T-helper 2 cell (primary cell): ENCODE data around the gene CDKN1A.
"Not testable (repeated sequence)": the region's sequence is repeated elsewhere in the genome, so short reads cannot be mapped to it uniquely, and the experiment has no call there.

Experiments
- DNase-seq, 5 experiments: peaks; one replicate each; pipeline versions ENCODE4 v3.0.0 to v3.0.0-alpha.2; 2012 to 2022
- total RNA-seq, 2 donors: gene quantifications; one replicate each; lab custom pipeline; 2026; lab: John Stamatoyannopoulos, UW

Gene CDKN1A
- 96.6 to 481 reads per million in 2 donors for total RNA-seq

DNA sequence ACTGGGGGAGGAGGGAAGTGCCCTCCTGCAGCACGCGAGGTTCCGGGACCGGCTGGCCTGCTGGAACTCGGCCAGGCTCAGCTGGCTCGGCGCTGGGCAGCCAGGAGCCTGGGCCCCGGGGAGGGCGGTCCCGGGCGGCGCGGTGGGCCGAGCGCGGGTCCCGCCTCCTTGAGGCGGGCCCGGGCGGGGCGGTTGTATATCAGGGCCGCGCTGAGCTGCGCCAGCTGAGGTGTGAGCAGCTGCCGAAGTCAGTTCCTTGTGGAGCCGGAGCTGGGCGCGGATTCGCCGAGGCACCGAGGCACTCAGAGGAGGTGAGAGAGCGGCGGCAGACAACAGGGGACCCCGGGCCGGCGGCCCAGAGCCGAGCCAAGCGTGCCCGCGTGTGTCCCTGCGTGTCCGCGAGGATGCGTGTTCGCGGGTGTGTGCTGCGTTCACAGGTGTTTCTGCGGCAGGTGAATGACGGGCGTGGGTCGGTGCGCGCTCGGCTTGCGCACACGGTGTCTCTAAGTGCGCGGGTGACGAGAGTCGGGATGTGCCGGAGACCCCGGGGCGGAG is at the start of gene CDKN1A:
TSS of gene CDKN1A (plus strand) at position 227 of the 555 bp plus-strand sequence. CDS start 5,388 bp downstream, outside the sequence.
- DNase-seq, result peak; percentile 60 to 81 (median 67)

DNA sequence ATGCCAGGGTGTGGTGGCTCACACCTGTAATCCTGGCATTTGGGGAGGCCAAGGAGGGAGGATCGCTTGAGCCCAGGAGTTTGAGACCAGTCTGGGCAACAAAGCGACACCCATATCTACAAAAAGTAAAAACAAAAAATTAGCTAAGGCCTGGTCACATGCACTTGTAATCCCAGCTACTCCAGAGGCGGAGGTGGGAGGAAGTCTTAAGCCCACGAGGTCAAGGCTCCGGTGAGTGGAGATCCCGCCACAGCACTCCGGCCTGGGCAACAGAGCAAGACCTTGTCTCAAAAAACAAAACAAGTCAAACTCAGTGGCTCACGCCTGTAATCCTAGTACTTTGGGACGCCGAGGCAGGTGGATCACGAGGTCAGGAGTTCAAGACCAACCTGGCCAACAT is 48.7 kb upstream of the CDKN1A start:
- DNase-seq, result no peak

DNA sequence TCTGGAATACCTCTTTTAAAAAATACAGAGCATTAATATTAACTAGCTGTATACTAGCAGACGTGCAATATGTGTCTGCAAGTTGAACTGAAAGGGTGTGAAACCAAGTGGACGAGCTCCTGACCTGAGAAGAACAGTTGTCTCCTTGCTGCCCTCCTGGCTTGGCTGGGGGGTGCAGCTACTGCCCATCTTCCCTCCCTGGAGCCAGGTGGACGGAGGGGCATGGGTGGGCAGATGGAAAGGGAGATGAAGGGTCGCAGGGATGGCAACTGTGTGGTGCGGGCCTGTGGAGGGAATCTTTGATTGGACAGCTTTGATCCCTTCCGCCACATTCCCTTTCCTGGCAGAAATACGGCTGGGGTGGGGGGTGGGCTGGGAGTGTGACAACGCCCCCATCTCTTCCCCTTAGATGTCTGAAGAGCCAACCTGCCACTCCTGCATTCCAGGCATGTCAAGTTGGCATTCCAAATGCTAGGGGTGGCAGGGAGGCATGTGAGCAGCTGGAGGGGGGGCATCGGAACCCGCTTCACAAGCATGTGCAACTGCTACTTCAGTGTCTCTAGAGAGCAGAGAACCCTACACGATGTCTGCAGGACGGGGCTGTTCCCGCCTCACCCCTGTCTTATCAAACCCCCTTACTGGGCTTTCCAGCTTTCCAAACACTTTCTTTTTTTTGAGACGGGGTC is 47.0 kb upstream of the CDKN1A start:
- DNase-seq, result no peak

DNA sequence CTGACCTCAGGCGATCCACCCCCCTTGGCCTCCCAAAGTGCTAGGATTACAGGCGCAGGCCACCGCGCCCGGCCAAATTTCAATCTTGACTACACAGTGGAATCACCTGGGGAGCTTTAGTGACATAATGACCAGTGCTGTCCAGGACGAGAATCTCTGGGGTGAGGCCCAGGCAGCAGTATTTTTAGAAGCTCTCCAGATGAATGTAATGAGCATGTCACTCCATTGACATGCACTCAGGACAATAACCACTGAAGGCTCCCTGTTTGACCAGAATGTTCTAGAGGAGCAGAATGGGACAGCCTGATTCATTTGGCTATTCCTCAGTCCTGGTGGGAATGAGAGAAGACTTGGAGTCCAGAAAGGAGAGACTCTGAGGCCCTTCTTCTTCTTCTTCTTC is 45.1 kb upstream of the CDKN1A start:
- no peak for DNase-seq

DNA sequence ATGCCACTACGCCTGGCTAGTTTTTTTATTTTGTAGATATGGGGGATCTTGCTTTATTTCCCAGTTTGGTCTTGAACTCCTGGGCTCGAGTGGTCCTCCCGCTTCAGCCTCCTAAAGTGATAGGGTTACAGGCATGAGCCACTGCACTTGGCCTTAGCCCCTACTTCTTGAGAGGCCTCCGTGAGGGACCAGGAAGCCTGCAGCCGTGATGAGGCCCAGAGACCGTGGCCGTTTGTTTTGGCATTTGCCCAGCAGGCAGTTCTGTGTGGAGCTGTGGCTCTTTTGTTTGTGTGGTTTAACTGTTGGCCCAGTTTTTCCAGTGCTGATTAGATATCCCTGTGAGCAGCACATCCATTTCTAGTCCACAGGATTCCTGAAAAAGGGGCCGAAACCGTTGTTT is 44.6 kb upstream of the CDKN1A start:
- DNase-seq, result no peak

DNA sequence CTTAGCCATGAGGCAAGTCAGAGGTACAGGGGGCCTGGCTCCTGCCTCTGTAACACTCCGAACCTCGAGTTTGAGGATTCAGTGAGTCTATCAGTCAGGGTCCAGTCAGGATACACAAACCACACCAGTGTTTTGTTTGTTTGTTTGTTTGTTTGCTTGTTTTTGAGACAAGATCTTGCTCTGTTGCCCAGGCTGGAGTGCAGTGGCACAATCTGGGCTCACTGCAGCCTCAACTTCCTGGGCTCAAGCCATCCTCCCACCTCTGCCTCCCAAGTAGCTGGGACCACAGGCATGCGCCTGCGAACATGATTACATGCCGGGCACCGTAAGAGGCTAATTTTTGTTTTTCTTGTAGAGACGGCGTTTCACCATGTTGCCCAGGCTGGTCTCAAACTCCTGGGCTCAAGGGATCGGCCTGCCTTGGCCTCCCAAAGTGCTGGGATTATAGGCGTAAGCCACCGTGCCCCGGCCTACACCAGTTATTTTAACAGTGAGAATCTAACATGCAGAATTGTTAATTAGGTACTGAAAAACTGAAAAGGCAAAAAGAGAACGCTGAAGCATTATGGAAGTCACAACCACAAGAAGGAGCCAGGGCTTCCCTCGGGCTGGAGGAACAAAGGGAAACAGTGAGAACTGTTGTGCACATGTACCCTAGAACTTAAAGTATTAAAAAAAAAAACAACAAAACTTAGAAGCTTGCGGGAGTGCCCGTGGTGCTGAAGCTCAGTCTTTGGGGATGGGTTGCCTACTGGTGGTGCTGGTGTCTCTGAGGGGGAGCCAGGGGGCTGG is 44.0 kb upstream of the CDKN1A start:
- DNase-seq, result no peak

DNA sequence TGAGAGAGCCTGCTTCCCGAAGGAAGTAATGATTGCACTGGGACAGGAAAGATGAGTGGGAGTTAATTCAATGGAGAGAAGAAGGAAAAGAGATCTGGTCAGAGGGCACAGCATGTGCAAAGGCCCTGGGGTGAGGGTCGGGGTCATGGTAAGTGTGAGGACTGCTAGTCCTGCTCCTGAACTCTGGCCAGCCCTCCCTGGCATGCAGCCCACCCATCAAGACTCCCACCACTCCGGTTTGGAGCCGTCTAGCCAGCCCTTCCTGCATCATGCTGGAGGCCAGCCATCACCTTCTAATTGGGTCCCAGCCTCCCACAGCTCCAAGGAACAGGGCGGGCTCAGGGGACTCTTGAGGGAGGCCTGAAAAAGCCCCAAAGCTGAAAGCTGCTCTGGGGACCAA is 42.2 kb upstream of the CDKN1A start:
- DNase-seq, result no peak

DNA sequence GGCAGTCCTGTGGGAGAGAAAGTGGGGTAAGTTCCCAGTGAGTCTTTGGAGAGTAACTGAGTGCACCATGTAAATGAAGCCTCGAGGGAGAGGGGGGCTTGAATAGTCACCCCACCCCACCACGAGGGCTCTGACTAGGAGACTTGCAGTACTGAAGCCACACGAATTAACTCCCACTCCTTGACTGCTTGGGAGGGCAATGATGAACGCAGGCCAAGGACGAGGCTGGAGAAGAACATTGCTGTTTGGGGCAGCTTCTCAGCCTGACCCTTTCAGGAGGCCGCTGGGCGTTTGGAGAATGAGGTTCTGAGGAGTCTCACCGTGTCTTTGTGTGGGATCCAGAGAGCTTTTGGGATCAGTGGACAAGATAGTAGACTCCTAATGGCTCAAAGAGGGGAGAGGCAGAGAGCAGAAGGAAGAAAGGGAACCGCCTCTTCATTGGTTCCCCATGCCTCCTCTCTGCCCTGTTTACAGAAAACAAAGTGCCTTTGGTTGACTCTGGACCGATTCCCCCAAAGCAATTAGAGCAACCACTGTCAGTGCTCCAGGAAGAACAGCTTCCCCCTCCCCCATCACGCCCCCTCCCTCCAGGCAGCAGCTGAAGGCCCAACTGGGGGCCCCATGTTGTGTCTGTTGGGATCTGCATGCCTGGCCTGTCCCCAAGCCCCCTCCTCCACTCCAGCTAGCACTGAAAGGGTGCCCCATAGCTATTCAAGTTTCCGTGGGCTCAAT is 41.7 kb upstream of the CDKN1A start:
- DNase-seq, result no peak

DNA sequence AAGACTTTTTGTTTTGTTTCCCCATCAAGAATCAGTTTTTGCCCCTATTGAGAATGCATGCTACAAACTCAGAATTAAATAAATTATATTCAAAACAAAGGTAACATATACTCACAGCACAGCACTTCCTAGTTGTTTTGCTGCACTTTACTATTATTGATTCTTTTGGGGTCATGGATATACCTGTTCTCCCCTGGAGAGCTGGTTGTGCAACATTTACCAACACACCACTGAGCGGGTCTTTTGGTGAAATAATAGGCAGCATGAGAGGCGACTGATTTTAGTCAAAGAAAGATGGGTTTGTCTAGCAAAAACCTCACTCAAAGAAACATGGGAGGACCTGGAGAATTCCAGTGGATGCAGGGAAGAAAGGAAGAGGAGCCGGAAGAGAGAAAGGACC is 39.9 kb upstream of the CDKN1A start:
- no peak for DNase-seq

DNA sequence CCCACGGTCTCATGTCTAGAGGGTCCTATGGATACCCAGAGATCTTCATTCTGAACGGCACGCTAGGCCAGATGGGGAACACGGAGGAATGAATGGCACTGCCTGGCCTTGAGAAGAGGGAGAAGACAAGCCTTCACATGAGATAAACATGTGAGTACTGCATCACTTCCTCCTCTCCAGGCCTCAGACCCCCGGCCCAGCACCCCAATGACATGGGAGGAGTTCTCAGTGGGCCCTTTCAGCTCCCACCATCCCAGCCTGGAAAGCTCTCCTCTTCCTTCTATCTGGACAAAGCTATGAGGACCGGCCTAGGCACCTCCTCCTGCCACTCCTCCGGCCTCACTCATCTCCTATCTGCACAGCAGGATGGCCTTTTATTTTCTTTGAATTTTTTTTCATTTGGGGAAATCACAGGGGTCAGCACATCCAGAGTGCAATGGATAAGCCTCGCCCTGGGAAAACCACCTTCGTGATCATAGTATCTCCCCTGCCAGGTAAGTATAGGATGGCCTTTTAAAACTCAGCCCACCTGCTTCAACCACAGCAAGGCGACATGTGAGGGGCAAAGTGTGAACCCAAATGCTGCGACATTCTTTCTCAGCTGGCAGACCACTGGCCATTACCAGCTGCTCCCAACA is 39.2 kb upstream of the CDKN1A start:
- peak in 1 of 5 experiments; percentile 10 for DNase-seq

DNA sequence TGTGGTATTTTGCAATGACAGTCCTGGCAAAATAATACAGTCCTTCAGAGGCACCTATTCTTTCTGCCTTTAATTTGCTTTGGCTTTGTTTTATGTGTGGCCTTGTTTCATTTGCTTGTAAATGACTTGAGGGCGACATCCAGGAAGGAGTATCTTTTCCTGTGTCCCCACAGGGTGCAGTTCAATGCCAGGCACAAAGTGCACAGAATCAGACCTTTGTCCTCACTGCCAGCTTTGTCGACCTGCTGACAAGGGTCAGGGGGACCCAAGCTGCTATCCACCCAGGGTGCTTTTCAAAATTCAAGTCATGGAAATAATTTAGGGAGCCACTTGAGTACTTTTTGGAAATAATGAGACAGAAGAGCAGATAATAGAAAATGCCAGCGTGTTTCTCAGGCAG is 37.0 kb upstream of the CDKN1A start:
- no peak for DNase-seq

DNA sequence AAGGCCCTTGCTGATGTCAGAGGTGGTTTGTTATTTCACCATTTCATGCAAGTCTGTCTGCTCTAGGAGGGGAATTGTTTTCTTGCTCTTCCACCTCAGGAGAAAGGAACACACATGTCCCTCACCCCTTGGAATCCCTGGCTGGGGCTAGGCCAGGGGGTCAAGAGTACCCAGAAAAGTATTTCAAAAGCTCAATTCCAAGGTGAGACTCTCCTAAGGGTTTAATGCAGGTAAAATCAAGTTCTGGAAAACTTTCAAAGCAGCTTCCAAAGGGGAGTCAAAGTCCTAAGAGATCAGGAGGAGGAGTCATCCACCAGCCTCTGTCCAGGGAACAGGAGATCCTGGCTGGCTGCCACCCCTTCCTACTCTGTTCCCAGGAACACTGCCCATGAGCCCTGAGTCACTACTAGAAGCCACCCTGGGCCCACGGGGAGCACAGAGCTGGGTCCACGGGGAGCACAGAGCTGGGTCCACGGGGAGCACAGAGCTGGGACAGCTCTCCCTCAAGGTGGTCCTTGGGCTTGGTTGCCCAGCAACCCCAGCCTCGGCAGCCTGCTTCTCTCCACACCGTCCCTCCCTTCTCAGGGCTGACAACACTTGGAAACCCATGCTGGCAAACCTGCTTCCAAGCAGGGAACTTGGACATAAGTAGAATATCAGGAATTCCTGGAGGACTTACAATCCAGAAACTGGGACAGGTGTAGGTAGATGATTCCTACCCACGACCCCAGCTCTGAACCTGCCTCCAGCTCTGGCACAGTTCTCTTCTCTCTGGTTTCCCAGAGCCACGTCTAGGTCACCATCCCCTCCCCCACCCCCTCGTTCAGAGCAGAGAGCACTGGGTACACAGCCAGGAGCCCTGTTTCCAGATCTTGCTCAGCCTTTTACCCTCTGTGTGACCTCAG is 35.3 kb upstream of the CDKN1A start:
- no peak for DNase-seq

DNA sequence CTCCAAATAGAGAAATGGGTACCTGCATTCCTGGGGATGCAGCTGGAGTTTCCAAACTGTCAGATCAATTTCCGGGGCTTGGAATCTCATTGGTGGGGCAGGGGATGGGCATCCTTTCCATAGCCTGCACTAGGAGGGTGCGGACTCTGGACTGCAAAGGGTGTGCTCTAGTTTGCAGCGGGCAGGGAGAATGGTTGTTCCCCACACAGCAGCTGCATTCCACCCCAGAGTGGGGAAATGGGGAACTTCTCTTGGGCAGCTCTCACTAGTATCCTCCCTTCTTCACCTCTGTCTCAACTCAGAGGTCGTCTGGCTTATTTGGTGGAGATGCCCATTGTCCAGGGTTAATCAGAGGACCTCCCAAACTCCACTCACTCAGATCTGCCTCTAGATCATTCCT is 34.5 kb upstream of the CDKN1A start:
- no peak for DNase-seq

DNA sequence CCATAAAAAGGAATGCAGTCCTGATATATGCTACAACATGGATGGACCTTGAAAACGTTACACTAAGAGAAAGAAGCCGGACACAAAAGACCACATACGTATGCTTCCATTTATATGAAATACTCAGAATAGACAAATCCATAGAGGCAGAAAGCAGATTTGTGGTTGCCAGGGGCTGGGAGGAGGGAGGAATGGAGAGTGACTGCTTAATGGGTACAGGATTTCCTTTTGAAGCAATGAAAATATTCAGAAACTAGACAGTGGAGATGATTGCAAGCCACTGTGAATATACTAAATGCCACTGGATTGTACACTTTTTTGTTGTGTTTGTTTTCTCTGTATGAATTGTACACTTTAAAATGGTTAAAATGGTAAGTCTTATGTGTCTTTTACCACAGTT is 29.4 kb upstream of the CDKN1A start:
- DNase-seq, result no peak

DNA sequence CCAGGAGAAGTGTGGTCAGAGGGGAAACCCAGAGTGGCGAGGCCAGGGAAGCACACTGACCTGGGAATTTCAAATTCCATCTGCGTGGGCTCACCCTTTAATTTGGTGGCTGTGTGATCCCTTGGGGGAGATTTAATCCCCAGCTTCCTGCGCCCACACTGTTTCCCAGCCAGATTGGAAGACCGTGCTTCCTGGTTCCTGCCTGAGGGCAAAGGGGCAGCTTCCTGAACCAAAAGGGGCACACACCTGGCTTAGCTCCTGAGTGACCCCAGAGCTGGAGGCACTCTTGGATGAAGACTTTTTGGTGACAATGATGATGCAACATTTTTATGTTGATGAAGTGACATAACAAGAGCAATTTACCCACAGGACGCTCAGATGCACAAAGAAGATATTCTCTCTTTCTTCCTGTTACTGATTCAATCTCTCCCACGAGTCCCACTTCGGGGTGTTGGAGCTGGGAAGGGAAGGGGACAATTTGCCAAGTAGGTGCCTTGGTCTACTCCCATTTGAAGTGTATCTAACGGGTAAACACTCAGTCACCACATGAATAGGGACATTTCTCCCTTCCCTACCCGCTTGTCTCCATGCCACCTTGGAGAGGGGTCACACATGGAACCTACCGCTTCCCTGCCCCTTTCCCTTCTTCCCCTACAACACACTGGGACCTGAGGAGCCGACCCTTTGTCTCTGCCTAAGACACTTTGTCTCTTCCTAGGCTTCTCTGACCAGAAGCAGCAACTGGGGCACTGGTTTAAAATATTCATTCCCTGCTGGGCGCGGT is 28.6 kb upstream of the CDKN1A start:
- no peak for DNase-seq

DNA sequence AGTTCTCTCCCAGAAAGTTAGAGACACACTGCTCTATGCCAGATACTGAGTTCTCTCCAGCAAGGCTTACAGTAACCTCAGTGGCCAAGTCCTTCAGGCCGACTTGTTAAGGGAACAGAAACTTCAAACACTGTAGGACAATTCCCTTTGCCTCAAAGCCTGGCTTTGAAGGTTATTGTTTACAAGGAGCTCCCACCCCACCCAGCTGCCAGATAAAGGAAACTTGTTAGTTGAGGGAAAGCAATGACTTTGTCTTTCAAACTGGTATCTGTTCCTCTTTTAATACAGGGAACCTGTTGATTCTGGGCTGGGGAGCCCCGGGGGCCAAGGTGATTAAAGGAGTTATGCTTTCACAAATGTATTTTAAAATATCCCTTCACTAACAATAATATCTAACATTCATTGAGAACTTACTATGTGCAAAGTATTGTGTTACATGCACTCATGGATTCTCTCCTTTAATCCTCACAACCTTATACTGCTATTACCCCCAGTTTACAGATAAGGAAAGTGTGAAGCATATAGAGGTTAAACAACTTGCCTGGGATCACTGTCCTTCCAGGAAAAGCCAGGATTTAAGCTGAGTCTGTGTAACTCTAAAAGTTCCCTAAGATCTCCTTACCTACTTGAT is 27.6 kb upstream of the CDKN1A start:
- no peak for DNase-seq

DNA sequence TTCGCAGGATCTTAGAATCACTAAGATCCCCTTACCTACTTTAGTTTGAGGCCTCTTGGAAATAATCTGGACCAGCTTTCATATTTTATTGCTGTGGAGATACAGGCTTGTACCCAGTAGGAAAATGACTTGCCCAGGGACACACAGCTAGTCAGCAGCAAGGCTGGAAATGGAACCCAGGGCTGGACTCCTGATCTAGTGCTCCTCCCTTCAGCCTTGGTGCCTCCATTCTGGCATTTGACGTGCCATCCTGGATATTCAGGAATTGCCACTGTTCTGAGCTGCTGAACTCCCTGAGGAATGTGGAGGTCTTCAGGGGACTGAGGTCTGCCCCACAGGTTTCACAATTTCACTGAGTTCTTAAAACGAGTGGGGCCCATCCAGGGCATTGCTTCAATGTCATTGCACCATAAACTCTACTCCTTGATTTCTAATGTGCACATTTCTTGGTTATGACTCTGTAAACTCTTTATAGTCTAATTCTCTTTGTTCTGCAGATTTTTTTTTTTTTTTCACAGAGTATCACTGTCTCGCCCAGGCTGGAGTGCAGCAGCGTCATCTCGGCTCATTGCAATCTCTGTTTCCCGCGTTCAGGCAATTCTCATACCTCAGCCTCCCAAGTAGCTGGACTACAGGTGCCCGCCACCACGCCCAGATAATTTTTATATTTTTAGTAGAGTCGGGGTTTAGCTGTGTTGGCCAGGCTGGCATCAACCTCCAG is 26.7 kb upstream of the CDKN1A start:
- no peak for DNase-seq

DNA sequence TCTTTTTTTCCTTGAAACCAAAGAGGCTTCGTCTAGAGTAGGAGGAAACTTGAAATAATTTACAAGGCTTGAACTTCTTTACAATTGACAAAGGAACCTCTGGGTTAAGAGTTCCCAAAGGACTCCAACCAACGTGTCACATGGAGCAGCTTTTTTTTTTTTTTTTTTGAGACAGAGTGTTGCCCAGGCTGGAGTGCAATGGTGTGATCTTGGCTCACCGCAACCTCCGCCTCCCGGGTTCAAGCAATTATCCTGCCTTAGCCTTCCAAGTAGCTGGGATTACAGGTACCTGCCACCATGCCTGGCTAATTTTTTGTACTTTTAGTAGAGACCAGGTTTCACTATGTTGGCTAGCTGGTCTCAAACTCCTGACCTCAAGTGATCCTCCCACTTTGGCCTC is 24.0 kb upstream of the CDKN1A start:
- not testable (repeated sequence) for DNase-seq

DNA sequence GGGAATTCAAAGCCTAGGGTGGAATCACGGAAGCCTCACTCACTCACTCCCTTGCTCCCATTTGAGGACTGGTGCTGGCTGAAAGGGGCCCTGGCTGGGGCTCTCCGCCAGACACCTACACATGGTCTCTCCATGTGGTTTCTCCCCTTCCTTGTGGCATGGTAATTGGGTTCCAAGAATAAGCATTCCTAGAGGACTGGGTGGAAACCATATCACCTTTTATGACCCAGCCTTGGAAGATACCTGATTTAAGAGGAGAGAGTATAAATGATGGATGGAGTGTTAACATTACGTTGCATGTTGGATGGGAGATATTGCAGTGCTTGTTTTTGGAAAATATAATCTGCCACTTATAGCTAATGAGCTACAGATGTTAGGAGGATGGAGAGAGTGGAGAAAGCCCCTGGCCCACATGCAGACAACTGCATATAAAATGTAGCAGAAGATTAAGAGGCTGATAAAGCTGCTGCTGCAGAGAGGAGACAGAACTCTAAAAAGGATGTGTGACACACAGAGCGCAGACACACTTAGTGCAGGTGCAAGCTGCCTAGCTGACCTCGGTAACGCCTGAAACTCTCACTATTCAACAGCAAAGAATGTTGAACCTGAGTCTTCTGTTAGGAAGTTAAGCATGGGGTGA is 23.3 kb upstream of the CDKN1A start:
- no peak for DNase-seq
